Naive B cell (primary cell): Measurements from ENCODE around the gene YES1. TPM values are rescaled to one million over a fixed set of nuclear protein-coding genes. Genes with fewer than 3 reads are reported as not detected.
"Not testable (repeated sequence)": the region's sequence is repeated elsewhere in the genome, so short reads cannot be mapped to it uniquely, and the experiment has no call there.

Source experiments
- ATAC-seq, 2 donors: fragments of 150-1000 bp; cut with Tn5 transposase; 2 replicates each; pipeline ENCODE4 v1.10.0; 2021; ENCODE audit warnings: low read depth in 2 of 2, mild to moderate bottlenecking in 2 of 2, moderate library complexity in 2 of 2
- DNase-seq: peaks from one replicate; pipeline ENCODE4 v3.0.0; 2022
- H3K27ac Mint-ChIP-seq, 6 donors: one replicate each; pipeline ENCODE4 v1.8.0; 2020 to 2022; ENCODE audit warnings: mild to moderate bottlenecking in 6 of 6, mixed read lengths in 6 of 6, moderate library complexity in 5 of 6, inconsistent platforms in 2 of 6
- H3K27me3 Mint-ChIP-seq, 3 donors: one replicate each; pipeline ENCODE4 v1.8.0; 2021 to 2022; ENCODE audit warnings: mixed read lengths in 3 of 3, mild to moderate bottlenecking in 1 of 3
- H3K36me3 Mint-ChIP-seq, 2 donors: one replicate each; pipeline ENCODE4 v1.8.0; 2020 to 2022; ENCODE audit warnings: mixed read lengths in 2 of 2, inconsistent platforms in 1 of 2, mild to moderate bottlenecking in 1 of 2
- H3K4me1 Mint-ChIP-seq, 3 donors: one replicate each; pipeline ENCODE4 v1.8.0; 2020 to 2022; ENCODE audit warnings: mixed read lengths in 3 of 3, inconsistent platforms in 1 of 3, mild to moderate bottlenecking in 1 of 3, moderate library complexity in 1 of 3
- H3K4me3 Mint-ChIP-seq, 8 donors: one replicate each; pipeline ENCODE4 v1.8.0; 2020 to 2022; ENCODE audit warnings: mild to moderate bottlenecking in 8 of 8, mixed read lengths in 8 of 8, moderate library complexity in 8 of 8, inconsistent platforms in 2 of 8
- H3K9me3 Mint-ChIP-seq, 7 donors: one replicate each; pipeline ENCODE4 v1.8.0; 2020 to 2022; ENCODE audit warnings: mixed read lengths in 7 of 7, mild to moderate bottlenecking in 5 of 7, inconsistent platforms in 2 of 7, moderate library complexity in 1 of 7
- polyA plus RNA-seq, 6 donors: library from polyadenylated mRNA; unstranded; fragments of 300-500 nt; fragmentation: Illumina TruSeq; gene quantifications; one replicate each; pipeline ENCODE4 v1.2.3, GENCODE V29; 2021; ENCODE audit warnings: low read depth in 6 of 6

Gene YES1
- polyA plus RNA-seq, 6 donors from 2014 or later, result not detected

GRCh38 chr18:766550-766860 lies 45.5 kb downstream of the YES1 start:
- ATAC-seq (no peak), DNase-seq (no peak)
- no peaks in the 10 kb centered on the region for H3K36me3 Mint-ChIP-seq
- peaks cover 3 to 11% (median 3%) of the 10 kb centered on the region in 3 donors for H3K27me3 Mint-ChIP-seq
- H3K4me1 Mint-ChIP-seq, result no peaks in the 10 kb centered on the region
- H3K9me3 Mint-ChIP-seq, result peaks cover 0 to 4% (median 0%) of the 10 kb centered on the region in 7 donors
- no peak overlapping the region for H3K4me3 Mint-ChIP-seq
- H3K27ac Mint-ChIP-seq, result no peak overlapping the region

GRCh38 chr18:765764-766549 lies 46.1 kb downstream of the YES1 start:
- Mint-ChIP-seq H3K27me3 (peaks cover 5 to 14% (median 6%) of the 10 kb centered on the region in 3 donors), H3K4me3 (no peak overlapping the region), H3K27ac (no peak overlapping the region), H3K4me1 (no peaks in the 10 kb centered on the region), H3K9me3 (peaks cover 0 to 5% (median 0%) of the 10 kb centered on the region in 7 donors), H3K36me3 (no peaks in the 10 kb centered on the region)
- no peak for DNase-seq
- no peak for ATAC-seq

GRCh38 chr18:759864-760263 lies 52.2 kb downstream of the YES1 start:
- H3K4me3 Mint-ChIP-seq, H3K27ac Mint-ChIP-seq, DNase-seq, H3K36me3 Mint-ChIP-seq, H3K4me1 Mint-ChIP-seq, ATAC-seq: not testable (repeated sequence)
- Mint-ChIP-seq H3K9me3 (peaks cover 0 to 12% (median 0%) of the 10 kb centered on the region in 7 donors), H3K27me3 (peaks cover 12 to 25% (median 13%) of the 10 kb centered on the region in 3 donors)

GRCh38 chr18:755506-755905 lies 56.5 kb downstream of the YES1 start:
- DNase-seq (no peak), ATAC-seq (no peak)
- Mint-ChIP-seq H3K4me3 (no peak overlapping the region), H3K9me3 (peaks cover 0 to 7% (median 0%) of the 10 kb centered on the region in 7 donors), H3K27ac (no peak overlapping the region), H3K36me3 (no peaks in the 10 kb centered on the region), H3K27me3 (peaks cover 6 to 14% (median 8%) of the 10 kb centered on the region in 3 donors), H3K4me1 (no peaks in the 10 kb centered on the region)

- H3K27me3 Mint-ChIP-seq, result peaks cover 6 to 13% (median 8%) of the 10 kb centered on the region in 3 donors
- no peak overlapping the region for H3K4me3 Mint-ChIP-seq
- H3K36me3 Mint-ChIP-seq, result no peaks in the 10 kb centered on the region
- no peaks in the 10 kb centered on the region for H3K4me1 Mint-ChIP-seq
- DNase-seq, result no peak
- H3K9me3 Mint-ChIP-seq, result peaks cover 0 to 7% (median 0%) of the 10 kb centered on the region in 7 donors
- no peak for ATAC-seq
- no peak overlapping the region for H3K27ac Mint-ChIP-seq
Measured at GRCh38 chr18:754656-755055, 57.4 kb downstream of the YES1 start.

- Mint-ChIP-seq H3K36me3 (no peaks in the 10 kb centered on the region), H3K4me1 (no peaks in the 10 kb centered on the region), H3K9me3 (no peaks in the 10 kb centered on the region), H3K4me3 (no peak overlapping the region), H3K27ac (no peak overlapping the region), H3K27me3 (peaks cover 0 to 11% (median 6%) of the 10 kb centered on the region in 3 donors)
- DNase-seq, result no peak
- ATAC-seq, result no peak
Measured at GRCh38 chr18:750456-750855, 61.6 kb downstream of the YES1 start.

GRCh38 chr18:744832-745597 lies 67.0 kb downstream of the YES1 start:
- Mint-ChIP-seq H3K36me3 (no peaks in the 10 kb centered on the region), H3K4me3 (no peak overlapping the region), H3K4me1 (no peaks in the 10 kb centered on the region), H3K27me3 (peaks cover 5 to 11% (median 6%) of the 10 kb centered on the region in 3 donors), H3K27ac (no peak overlapping the region), H3K9me3 (no peaks in the 10 kb centered on the region)
- ATAC-seq (no peak), DNase-seq (no peak)

- Mint-ChIP-seq H3K9me3 (no peaks in the 10 kb centered on the region), H3K4me3 (no peak overlapping the region), H3K27ac (no peak overlapping the region), H3K27me3 (peaks cover 4 to 6% (median 5%) of the 10 kb centered on the region in 3 donors), H3K4me1 (no peaks in the 10 kb centered on the region), H3K36me3 (no peaks in the 10 kb centered on the region)
- ATAC-seq, result peak; percentile 27 to 37
- DNase-seq, result peak; percentile 2
Measured at GRCh38 chr18:741931-742512, 70.0 kb downstream of the YES1 start.

- Mint-ChIP-seq H3K27me3 (peaks cover 3 to 8% (median 8%) of the 10 kb centered on the region in 3 donors), H3K36me3 (no peaks in the 10 kb centered on the region), H3K9me3 (peaks cover 0 to 4% (median 0%) of the 10 kb centered on the region in 7 donors), H3K4me1 (no peaks in the 10 kb centered on the region), H3K4me3 (no peak overlapping the region), H3K27ac (peak overlapping the region in 1 of 6 donors; percentile 52)
- ATAC-seq (no peak), DNase-seq (no peak)
Measured at GRCh38 chr18:732371-732770, 79.7 kb downstream of the YES1 start.

- no peaks in the 10 kb centered on the region for H3K4me1 Mint-ChIP-seq
Measured at GRCh38 chr18:731185-731584, 80.9 kb downstream of the YES1 start.

GRCh38 chr18:730692-731091 lies 81.3 kb downstream of the YES1 start:
- H3K9me3 Mint-ChIP-seq, result peaks cover 0 to 4% (median 0%) of the 10 kb centered on the region in 7 donors
- no peak overlapping the region for H3K27ac Mint-ChIP-seq
- DNase-seq (no peak), ATAC-seq (no peak)
- H3K4me3 Mint-ChIP-seq, result no peak overlapping the region
- H3K27me3 Mint-ChIP-seq, result peaks cover 5 to 8% (median 8%) of the 10 kb centered on the region in 3 donors
- H3K4me1 Mint-ChIP-seq, result no peaks in the 10 kb centered on the region
- H3K36me3 Mint-ChIP-seq, result no peaks in the 10 kb centered on the region

More at GRCh38 chr18:731185-731584, 80.9 kb downstream of the YES1 start:
- H3K27ac Mint-ChIP-seq, result no peak overlapping the region
- DNase-seq (no peak), ATAC-seq (no peak)
- peaks cover 0 to 4% (median 0%) of the 10 kb centered on the region in 7 donors for H3K9me3 Mint-ChIP-seq
- no peak overlapping the region for H3K4me3 Mint-ChIP-seq
- H3K36me3 Mint-ChIP-seq, result no peaks in the 10 kb centered on the region
- peaks cover 5 to 8% (median 8%) of the 10 kb centered on the region in 3 donors for H3K27me3 Mint-ChIP-seq

- not testable (repeated sequence) for ATAC-seq, H3K4me1 Mint-ChIP-seq, H3K4me3 Mint-ChIP-seq, H3K36me3 Mint-ChIP-seq, H3K27ac Mint-ChIP-seq, H3K9me3 Mint-ChIP-seq, DNase-seq, H3K27me3 Mint-ChIP-seq
Measured at GRCh38 chr18:730120-730519, 81.9 kb downstream of the YES1 start.

GRCh38 chr18:725646-726045 lies 86.4 kb downstream of the YES1 start:
- no peak for ATAC-seq
- Mint-ChIP-seq H3K9me3 (peaks cover 0 to 4% (median 0%) of the 10 kb centered on the region in 7 donors), H3K4me1 (peaks cover 0 to 3% (median 0%) of the 10 kb centered on the region in 3 donors), H3K27ac (no peak overlapping the region), H3K27me3 (peaks cover 1 to 5% (median 3%) of the 10 kb centered on the region in 3 donors), H3K36me3 (no peaks in the 10 kb centered on the region), H3K4me3 (no peak overlapping the region)
- no peak for DNase-seq
